HEK293 (cell line): Measurements from ENCODE around the gene HCN4.
A peak's percentile ranks its signal among the peaks of the same experiment; 100 is the strongest.

Experiments used
- CTCF ChIA-PET: fragments of 350-600 bp; formaldehyde crosslinking; extraction: SDS; loops from one replicate; lab custom pipeline; 2021; ENCODE audit warnings: antibody characterized with exemption; lab: Yijun Ruan, JAX
- POLR2A ChIA-PET: fragments of 300-600 bp; formaldehyde crosslinking; extraction: SDS; loops from one replicate; lab custom pipeline; 2020; ENCODE audit warnings: antibody characterized with exemption, inconsistent platforms; lab: Yijun Ruan, JAX
- H3K27ac ChIP-seq: fragments of 200-500 bp; sonication (Bioruptor generic); 2 replicates; pipeline ENCODE4 v1.5.1; 2014; ENCODE audit warnings: low read depth, low read length, control low read depth, inconsistent platforms; ENCODE audit errors: extremely low read depth
- H3K36me3 ChIP-seq, 2 experiments: fragments of 200-500 bp in 1 of 2; sonication (Bioruptor generic) in 1 of 2; 1 replicate in 1 of 2; 2 replicates in 1 of 2; pipeline ENCODE4 v1.5.1; 2014 to 2017; ENCODE audit warnings: inconsistent platforms in 2 of 2, low read length in 2 of 2; ENCODE audit not compliant: control insufficient read depth in 2 of 2, insufficient read depth in 1 of 2
- H3K4me1 ChIP-seq: fragments of 200-500 bp; sonication (Bioruptor generic); 2 replicates; pipeline ENCODE4 v1.5.1; 2014; ENCODE audit warnings: mild to moderate bottlenecking, low read length, inconsistent platforms; ENCODE audit not compliant: control insufficient read depth, insufficient read depth
- H3K4me3 ChIP-seq: 2 replicates; pipeline ENCODE4 v1.5.1; 2011; ENCODE audit warnings: low read depth, mild to moderate bottlenecking, control low read depth, low read length, moderate library complexity
- H3K9me3 ChIP-seq: fragments of 200-500 bp; sonication (Bioruptor generic); 2 replicates; pipeline ENCODE4 v1.5.1; 2014; ENCODE audit warnings: low read depth, low read length, inconsistent platforms; ENCODE audit not compliant: control insufficient read depth, insufficient read depth
- EGR2 ChIP-seq: fragments of 450-650 bp; formaldehyde crosslinking; IDR thresholded peaks from 2 replicates; pipeline ENCODE4 v1.5.1; 2016; ENCODE audit warnings: low read depth, missing biosample characterization, missing genetic modification characterization
- GLIS1 ChIP-seq: fragments of 450-650 bp; formaldehyde crosslinking; IDR thresholded peaks from 2 replicates; pipeline ENCODE4 v1.5.1; 2016; ENCODE audit warnings: missing biosample characterization, missing genetic modification characterization
- HOXD13 ChIP-seq: sonication (generic); formaldehyde crosslinking; IDR thresholded peaks from 2 replicates; pipeline ENCODE4 v1.8.0; 2022; ENCODE audit warnings: missing genetic modification reagents, borderline replicate concordance
- TCF7L2 ChIP-seq: IDR thresholded peaks from 2 replicates; pipeline ENCODE4 v1.6.1; 2011; ENCODE audit warnings: low read depth, mild to moderate bottlenecking, inconsistent platforms, low read length, moderate library complexity, borderline replicate concordance
- ZFHX2 ChIP-seq: fragments of 450-650 bp; formaldehyde crosslinking; conservative IDR thresholded peaks from 2 replicates; pipeline ENCODE4 v1.5.1; 2016; ENCODE audit warnings: missing biosample characterization, missing genetic modification characterization
- ZIC2 ChIP-seq: fragments of 450-650 bp; formaldehyde crosslinking; IDR thresholded peaks from 2 replicates; pipeline ENCODE4 v1.5.1; 2016; ENCODE audit warnings: missing biosample characterization, missing genetic modification characterization
- ZNF114 ChIP-seq: fragments of 450-650 bp; formaldehyde crosslinking; IDR thresholded peaks from 2 replicates; pipeline ENCODE4 v1.5.0; 2017; ENCODE audit warnings: missing biosample characterization, missing genetic modification characterization
- ZNF404 ChIP-seq: fragments of 450-650 bp; formaldehyde crosslinking; IDR thresholded peaks from 2 replicates; pipeline ENCODE4 v1.5.1; 2017; ENCODE audit warnings: missing biosample characterization, missing genetic modification characterization
- ZNF555 ChIP-seq: fragments of 450-650 bp; formaldehyde crosslinking; conservative IDR thresholded peaks from 2 replicates; pipeline ENCODE4 v1.5.1; 2017; ENCODE audit warnings: missing biosample characterization, mild to moderate bottlenecking, missing genetic modification characterization, inconsistent platforms
- ZNF677 ChIP-seq: fragments of 450-650 bp; IDR thresholded peaks from 2 replicates; pipeline ENCODE4 v1.5.0; 2018; ENCODE audit warnings: missing biosample characterization, mild to moderate bottlenecking, missing genetic modification characterization, moderate library complexity
- ZNF707 ChIP-seq: fragments of 450-650 bp; formaldehyde crosslinking; IDR thresholded peaks from 2 replicates; pipeline ENCODE4 v1.5.1; 2016; ENCODE audit warnings: missing biosample characterization, missing genetic modification characterization
- ZNF768 ChIP-seq: fragments of 450-650 bp; formaldehyde crosslinking; IDR thresholded peaks from 2 replicates; pipeline ENCODE4 v1.5.1; 2018; ENCODE audit warnings: missing biosample characterization, mild to moderate bottlenecking, missing genetic modification characterization
- ZNF837 ChIP-seq: fragments of 450-650 bp; formaldehyde crosslinking; IDR thresholded peaks from 2 replicates; pipeline ENCODE4 v1.5.1; 2016; ENCODE audit warnings: missing biosample characterization, missing genetic modification characterization
- TF ChIP-seq, protein P1 (sequence below): fragments of 450-650 bp; formaldehyde crosslinking; conservative IDR thresholded peaks from 2 replicates; pipeline ENCODE4 v1.5.1; 2016; ENCODE audit warnings: low read depth, missing biosample characterization, missing genetic modification characterization
- TF ChIP-seq, protein P2 (sequence below): fragments of 450-650 bp; formaldehyde crosslinking; IDR thresholded peaks from 2 replicates; pipeline ENCODE4 v1.5.1; 2016; ENCODE audit warnings: missing biosample characterization, missing genetic modification characterization
- TF ChIP-seq, protein P3 (sequence below): fragments of 450-650 bp; formaldehyde crosslinking; optimal IDR thresholded peaks from 2 replicates; pipeline ENCODE3; 2016; ENCODE audit warnings: missing biosample characterization, mild to moderate bottlenecking, missing genetic modification characterization

HCN4 gene

DNA sequence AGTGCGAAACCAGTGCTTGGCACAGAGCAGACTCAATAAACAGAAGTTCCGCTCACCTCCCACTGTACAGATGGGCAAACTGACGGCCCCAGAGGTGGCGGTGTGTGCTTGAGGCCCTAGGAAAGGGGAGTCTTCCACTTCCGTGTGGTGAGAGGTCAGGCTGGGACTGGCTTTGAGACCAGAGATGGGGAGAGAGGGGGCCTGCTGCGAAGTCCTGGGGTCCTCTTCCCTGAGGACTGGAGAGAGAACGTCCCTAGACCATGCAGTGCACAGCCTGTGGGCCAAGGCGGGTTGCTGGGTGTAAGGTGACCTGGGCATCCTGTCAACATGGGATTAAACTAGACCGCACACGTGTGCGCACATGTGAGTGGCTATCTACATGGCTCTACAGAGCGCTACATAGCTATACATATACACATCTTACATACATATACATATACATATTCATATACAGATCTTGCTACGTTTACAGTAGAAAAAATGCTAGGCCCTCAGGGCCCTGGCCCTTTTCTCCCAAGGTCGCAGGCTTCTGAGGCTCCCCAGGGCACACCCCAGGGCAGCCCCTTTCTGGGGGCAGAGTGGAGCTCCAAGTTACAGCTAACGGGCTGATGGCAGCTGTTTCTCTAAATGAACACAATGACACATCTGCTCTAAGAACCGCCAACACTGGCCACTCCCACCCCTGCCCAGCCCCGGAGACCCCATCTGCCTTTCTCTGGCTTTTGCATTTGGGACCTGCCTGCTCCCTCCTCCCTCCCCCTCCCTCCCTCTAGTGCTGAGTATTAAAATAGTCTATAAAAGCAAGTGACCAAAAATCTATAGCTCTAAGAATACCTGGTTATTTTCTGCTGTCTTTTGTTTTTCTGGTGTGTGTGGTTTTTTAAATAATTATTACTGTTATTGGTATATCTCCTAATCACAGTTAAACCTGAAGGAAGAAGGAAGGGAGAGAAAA lies 47.0 kb downstream of the HCN4 start (continued):
- TF ChIP-seq, protein P1, sequence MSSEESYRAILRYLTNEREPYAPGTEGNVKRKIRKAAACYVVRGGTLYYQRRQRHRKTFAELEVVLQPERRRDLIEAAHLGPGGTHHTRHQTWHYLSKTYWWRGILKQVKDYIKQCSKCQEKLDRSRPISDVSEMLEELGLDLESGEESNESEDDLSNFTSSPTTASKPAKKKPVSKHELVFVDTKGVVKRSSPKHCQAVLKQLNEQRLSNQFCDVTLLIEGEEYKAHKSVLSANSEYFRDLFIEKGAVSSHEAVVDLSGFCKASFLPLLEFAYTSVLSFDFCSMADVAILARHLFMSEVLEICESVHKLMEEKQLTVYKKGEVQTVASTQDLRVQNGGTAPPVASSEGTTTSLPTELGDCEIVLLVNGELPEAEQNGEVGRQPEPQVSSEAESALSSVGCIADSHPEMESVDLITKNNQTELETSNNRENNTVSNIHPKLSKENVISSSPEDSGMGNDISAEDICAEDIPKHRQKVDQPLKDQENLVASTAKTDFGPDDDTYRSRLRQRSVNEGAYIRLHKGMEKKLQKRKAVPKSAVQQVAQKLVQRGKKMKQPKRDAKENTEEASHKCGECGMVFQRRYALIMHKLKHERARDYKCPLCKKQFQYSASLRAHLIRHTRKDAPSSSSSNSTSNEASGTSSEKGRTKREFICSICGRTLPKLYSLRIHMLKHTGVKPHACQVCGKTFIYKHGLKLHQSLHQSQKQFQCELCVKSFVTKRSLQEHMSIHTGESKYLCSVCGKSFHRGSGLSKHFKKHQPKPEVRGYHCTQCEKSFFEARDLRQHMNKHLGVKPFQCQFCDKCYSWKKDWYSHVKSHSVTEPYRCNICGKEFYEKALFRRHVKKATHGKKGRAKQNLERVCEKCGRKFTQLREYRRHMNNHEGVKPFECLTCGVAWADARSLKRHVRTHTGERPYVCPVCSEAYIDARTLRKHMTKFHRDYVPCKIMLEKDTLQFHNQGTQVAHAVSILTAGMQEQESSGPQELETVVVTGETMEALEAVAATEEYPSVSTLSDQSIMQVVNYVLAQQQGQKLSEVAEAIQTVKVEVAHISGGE, result no peak
- TF ChIP-seq ZNF677 (no peak), ZNF837 (tag by site-specific recombination) (no peak), ZNF114 (tag by site-specific recombination) (no peak)

DNA sequence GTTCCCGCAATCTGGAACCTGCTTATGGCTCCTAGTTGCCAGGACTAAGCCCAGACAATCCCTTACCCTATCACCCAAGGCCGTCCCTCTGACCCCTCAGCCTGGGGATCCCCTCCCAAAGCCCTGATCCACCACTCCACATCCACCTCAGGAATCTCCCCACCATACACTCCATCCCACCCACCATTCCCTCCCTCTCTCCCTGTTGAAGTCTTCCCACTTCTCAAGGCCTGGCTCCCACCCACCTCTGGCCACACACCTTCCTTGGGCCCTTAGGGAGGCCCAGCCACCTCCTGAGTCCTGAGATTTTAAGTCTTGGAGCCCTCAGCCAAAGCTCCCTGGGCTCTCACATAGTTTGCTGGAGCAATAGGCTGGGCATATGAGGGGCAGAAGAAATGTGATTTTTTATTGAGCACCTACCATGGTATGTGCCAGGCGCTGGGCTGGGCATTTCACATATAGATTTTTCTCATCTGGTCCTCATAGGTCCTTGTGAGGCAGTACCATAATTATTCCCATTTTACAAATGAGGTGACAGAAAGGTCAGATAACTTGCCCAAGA lies 48.1 kb downstream of the HCN4 start:
- ChIA-PET POLR2A (no interaction called here), CTCF (interaction anchor here (1.1 kb wide), 1 partner anchor 385 kb away, joined by 3 read pairs; no protein-coding TSS in a partner anchor)
- H3K4me1 ChIP-seq, result no peaks in the 10 kb centered on the region

More for the DNA sequence above, 48.1 kb downstream of the HCN4 start:
- Histone ChIP-seq H3K27ac (no peak overlapping the region), H3K9me3 (no peaks in the 10 kb centered on the region), H3K4me3 (no peak overlapping the region), H3K36me3 (no peaks in the 10 kb centered on the region)
- no peak for TF ChIP-seq ZNF768 (tag by site-specific recombination)
- TF ChIP-seq ZNF555 (tag by site-specific recombination), result no peak
- peak; percentile 68 for TF ChIP-seq ZFHX2 (tag by site-specific recombination)
- TF ChIP-seq EGR2, result peak; percentile 93
- TF ChIP-seq TCF7L2, result no peak
- no peak for TF ChIP-seq ZNF707
- TF ChIP-seq, protein P2, sequence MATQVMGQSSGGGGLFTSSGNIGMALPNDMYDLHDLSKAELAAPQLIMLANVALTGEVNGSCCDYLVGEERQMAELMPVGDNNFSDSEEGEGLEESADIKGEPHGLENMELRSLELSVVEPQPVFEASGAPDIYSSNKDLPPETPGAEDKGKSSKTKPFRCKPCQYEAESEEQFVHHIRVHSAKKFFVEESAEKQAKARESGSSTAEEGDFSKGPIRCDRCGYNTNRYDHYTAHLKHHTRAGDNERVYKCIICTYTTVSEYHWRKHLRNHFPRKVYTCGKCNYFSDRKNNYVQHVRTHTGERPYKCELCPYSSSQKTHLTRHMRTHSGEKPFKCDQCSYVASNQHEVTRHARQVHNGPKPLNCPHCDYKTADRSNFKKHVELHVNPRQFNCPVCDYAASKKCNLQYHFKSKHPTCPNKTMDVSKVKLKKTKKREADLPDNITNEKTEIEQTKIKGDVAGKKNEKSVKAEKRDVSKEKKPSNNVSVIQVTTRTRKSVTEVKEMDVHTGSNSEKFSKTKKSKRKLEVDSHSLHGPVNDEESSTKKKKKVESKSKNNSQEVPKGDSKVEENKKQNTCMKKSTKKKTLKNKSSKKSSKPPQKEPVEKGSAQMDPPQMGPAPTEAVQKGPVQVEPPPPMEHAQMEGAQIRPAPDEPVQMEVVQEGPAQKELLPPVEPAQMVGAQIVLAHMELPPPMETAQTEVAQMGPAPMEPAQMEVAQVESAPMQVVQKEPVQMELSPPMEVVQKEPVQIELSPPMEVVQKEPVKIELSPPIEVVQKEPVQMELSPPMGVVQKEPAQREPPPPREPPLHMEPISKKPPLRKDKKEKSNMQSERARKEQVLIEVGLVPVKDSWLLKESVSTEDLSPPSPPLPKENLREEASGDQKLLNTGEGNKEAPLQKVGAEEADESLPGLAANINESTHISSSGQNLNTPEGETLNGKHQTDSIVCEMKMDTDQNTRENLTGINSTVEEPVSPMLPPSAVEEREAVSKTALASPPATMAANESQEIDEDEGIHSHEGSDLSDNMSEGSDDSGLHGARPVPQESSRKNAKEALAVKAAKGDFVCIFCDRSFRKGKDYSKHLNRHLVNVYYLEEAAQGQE (tag by site-specific recombination), result no peak
- TF ChIP-seq ZIC2 (tag by site-specific recombination), result no peak
- TF ChIP-seq, protein P3, sequence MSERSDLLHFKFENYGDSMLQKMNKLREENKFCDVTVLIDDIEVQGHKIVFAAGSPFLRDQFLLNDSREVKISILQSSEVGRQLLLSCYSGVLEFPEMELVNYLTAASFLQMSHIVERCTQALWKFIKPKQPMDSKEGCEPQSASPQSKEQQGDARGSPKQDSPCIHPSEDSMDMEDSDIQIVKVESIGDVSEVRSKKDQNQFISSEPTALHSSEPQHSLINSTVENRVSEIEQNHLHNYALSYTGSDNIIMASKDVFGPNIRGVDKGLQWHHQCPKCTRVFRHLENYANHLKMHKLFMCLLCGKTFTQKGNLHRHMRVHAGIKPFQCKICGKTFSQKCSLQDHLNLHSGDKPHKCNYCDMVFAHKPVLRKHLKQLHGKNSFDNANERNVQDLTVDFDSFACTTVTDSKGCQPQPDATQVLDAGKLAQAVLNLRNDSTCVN (tag by site-specific recombination), result no peak
- TF ChIP-seq GLIS1 (tag by site-specific recombination), result no peak
- no peak for TF ChIP-seq ZNF404 (tag by site-specific recombination)
- TF ChIP-seq HOXD13 (CRISPR knock-in tag), result no peak
- TF ChIP-seq, all 188 proteins: peak for 2
